Cardiac muscle cell (in vitro differentiated cells and primary cell): ENCODE results near the gene CYSLTR2. TPM values are rescaled to one million over a fixed set of nuclear protein-coding genes. Genes with fewer than 3 reads are reported as not detected.
A peak's percentile ranks its signal among the peaks of the same experiment; 100 is the strongest.
"Not testable (repeated sequence)": the region's sequence is repeated elsewhere in the genome, so short reads cannot be mapped to it uniquely, and the experiment has no call there.

ENCODE experiments used
- DNase-seq, 2 donors: peaks; one replicate each; pipeline versions ENCODE4 v3.0.0 to v3.0.0-alpha.2; 2010 to 2017; ENCODE audit warnings: low read depth in 1 of 2, low spot score in 1 of 2
- H3K27ac ChIP-seq: fragments of 200-600 bp; sonication (generic); 2 replicates; pipeline ENCODE4 v1.5.1; 2016
- H3K27me3 ChIP-seq: fragments of 200-600 bp; sonication (generic); 2 replicates; pipeline ENCODE4 v1.6.0; 2016; ENCODE audit warnings: control low read depth
- H3K36me3 ChIP-seq: fragments of 200-600 bp; sonication (generic); 2 replicates; pipeline ENCODE4 v1.5.1; 2016; ENCODE audit warnings: control low read depth
- H3K4me1 ChIP-seq: fragments of 200-600 bp; sonication (generic); 2 replicates; pipeline ENCODE4 v1.8.1; 2017; ENCODE audit warnings: low read depth, mild to moderate bottlenecking, mixed run types
- H3K4me3 ChIP-seq: fragments of 200-600 bp; sonication (generic); 2 replicates; pipeline ENCODE4 v1.5.1; 2016; ENCODE audit warnings: mild to moderate bottlenecking
- H3K9me3 ChIP-seq: fragments of 200-600 bp; sonication (generic); 2 replicates; pipeline ENCODE4 v1.5.1; 2017; ENCODE audit warnings: low read depth, mild to moderate bottlenecking, control low read depth
- polyA plus RNA-seq: library from polyadenylated mRNA; unstranded; fragments of >200 nt; fragmentation: Nextera tagmentation; extraction: Ambion mirVana; gene quantifications from 2 replicates; pipeline ENCODE4 v1.2.1, GENCODE V29; 2016
- total RNA-seq: library from RNA; depleted of rRNA; stranded (reverse); fragments of >200 nt; gene quantifications from 2 replicates; pipeline ENCODE4 v1.2.3, GENCODE V29; 2016
- TF ChIP-seq, protein P1 (sequence below): IDR thresholded peaks from 2 replicates; pipeline ENCODE4 v1.5.1; 2012; ENCODE audit warnings: low read depth, mild to moderate bottlenecking, low read length

CYSLTR2 gene
- total and polyA plus RNA-seq, 2 experiments from 2014 or later, result 0.30 to 0.48 TPM

DNA sequence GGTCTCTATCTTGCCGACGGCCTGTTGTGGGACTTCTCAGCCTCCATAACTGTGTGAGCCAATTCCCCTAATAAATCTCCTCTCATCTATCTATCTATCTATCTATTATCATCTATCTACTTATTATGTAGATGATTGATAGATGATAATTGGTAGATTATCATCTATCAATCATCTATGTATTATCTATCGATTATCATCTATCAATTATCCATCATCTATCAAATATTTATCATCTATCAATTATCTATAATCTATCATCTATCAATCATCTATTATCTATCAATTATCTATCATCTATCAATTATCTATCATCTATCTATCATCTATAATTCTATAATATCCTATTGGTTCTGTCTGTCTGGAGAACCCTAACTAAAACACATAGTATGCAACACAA, 33.5 kb downstream of the CYSLTR2 start:
- no peaks in the 10 kb centered on the region for H3K4me1 ChIP-seq
- no peaks in the 10 kb centered on the region for H3K9me3 ChIP-seq
- no peak overlapping the region for H3K27ac ChIP-seq
- H3K36me3 ChIP-seq, result no peaks in the 10 kb centered on the region
- no peak overlapping the region for H3K4me3 ChIP-seq
- no peak for DNase-seq
- H3K27me3 ChIP-seq, result no peaks in the 10 kb centered on the region
- TF ChIP-seq, protein P1, sequence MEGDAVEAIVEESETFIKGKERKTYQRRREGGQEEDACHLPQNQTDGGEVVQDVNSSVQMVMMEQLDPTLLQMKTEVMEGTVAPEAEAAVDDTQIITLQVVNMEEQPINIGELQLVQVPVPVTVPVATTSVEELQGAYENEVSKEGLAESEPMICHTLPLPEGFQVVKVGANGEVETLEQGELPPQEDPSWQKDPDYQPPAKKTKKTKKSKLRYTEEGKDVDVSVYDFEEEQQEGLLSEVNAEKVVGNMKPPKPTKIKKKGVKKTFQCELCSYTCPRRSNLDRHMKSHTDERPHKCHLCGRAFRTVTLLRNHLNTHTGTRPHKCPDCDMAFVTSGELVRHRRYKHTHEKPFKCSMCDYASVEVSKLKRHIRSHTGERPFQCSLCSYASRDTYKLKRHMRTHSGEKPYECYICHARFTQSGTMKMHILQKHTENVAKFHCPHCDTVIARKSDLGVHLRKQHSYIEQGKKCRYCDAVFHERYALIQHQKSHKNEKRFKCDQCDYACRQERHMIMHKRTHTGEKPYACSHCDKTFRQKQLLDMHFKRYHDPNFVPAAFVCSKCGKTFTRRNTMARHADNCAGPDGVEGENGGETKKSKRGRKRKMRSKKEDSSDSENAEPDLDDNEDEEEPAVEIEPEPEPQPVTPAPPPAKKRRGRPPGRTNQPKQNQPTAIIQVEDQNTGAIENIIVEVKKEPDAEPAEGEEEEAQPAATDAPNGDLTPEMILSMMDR, result no peak

DNA sequence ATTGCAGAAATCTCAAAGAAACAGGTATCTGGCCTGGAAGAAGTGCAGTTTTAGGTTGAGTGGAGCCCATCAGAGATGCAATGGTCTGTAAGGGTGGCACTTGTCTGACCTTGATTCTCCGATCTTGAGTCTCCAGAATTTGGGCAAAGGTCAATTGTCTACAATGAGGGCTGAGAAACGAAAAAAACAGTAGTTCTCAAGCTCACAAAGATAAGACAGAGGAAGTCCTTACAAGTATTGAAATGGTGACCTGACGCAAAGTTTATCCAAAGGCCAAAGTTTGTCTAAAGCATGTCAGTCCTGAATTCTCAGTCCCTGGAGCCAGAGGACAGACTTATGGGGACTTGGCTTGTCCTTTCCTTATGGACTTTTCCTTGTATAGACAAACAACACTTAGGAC, 40.3 kb downstream of the CYSLTR2 start:
- H3K27ac ChIP-seq, result no peak overlapping the region
- H3K27me3 ChIP-seq, result no peaks in the 10 kb centered on the region
- TF ChIP-seq, protein P1, result no peak
- no peaks in the 10 kb centered on the region for H3K36me3 ChIP-seq
- DNase-seq, result peak in 1 of 2 donors; percentile 1
- no peaks in the 10 kb centered on the region for H3K4me1 ChIP-seq
- no peaks in the 10 kb centered on the region for H3K9me3 ChIP-seq
- no peak overlapping the region for H3K4me3 ChIP-seq

DNA sequence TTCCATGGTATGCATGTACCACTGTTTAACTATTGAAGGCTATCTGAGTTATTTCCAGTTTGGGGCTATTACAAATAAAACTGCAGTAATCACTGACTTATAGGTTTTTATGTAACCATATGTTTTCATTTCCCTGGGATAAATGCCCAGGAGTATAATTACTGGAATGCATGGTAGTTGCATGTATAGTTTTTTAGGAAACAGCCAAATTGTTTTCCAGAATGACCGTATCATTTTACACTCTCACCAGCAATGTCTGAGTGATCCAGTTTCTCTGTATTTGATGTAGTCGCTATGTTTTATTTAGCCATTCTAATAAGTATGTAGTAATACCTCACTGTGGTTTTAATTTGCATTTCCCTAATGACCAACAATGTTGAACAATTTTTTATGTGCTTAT, 42.0 kb downstream of the CYSLTR2 start:
- H3K4me1 ChIP-seq, result no peaks in the 10 kb centered on the region
- H3K27ac ChIP-seq, result no peak overlapping the region
- TF ChIP-seq, protein P1, result no peak
- no peak overlapping the region for H3K4me3 ChIP-seq
- no peaks in the 10 kb centered on the region for H3K27me3 ChIP-seq
- H3K9me3 ChIP-seq, result no peaks in the 10 kb centered on the region
- no peak for DNase-seq
- H3K36me3 ChIP-seq, result no peaks in the 10 kb centered on the region

DNA sequence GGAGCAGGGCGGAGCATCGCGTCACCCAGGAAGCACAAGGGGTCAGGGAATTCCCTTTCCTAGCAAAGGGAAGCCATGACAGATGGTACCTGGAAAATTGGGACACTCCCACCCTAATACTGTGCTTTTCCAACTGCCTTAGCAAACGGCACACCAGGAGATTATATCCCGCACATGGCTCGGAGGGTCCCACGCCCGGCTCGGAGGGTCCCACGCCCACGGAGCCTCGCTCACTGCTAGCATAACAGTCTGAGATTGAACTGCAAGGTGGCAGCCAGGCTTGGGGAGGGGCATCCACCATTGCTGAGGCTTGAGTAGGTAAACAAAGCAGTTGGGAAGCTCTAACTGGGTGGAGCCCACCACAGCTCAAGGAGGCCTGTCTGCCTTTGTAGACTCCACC, 42.9 kb downstream of the CYSLTR2 start:
- not testable (repeated sequence) for H3K4me3 ChIP-seq, H3K36me3 ChIP-seq, H3K27ac ChIP-seq, DNase-seq, H3K27me3 ChIP-seq, H3K4me1 ChIP-seq, H3K9me3 ChIP-seq

DNA sequence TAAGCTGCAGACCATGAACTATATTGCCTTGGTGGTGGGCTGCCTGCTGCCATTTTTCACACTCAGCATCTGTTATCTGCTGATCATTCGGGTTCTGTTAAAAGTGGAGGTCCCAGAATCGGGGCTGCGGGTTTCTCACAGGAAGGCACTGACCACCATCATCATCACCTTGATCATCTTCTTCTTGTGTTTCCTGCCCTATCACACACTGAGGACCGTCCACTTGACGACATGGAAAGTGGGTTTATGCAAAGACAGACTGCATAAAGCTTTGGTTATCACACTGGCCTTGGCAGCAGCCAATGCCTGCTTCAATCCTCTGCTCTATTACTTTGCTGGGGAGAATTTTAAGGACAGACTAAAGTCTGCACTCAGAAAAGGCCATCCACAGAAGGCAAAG, 53.7 kb downstream of the CYSLTR2 start:
- Histone ChIP-seq H3K9me3 (no peaks in the 10 kb centered on the region), H3K27me3 (no peaks in the 10 kb centered on the region), H3K36me3 (no peaks in the 10 kb centered on the region), H3K27ac (no peak overlapping the region), H3K4me3 (no peak overlapping the region), H3K4me1 (no peaks in the 10 kb centered on the region)
- TF ChIP-seq, protein P1, result no peak
- no peak for DNase-seq

DNA sequence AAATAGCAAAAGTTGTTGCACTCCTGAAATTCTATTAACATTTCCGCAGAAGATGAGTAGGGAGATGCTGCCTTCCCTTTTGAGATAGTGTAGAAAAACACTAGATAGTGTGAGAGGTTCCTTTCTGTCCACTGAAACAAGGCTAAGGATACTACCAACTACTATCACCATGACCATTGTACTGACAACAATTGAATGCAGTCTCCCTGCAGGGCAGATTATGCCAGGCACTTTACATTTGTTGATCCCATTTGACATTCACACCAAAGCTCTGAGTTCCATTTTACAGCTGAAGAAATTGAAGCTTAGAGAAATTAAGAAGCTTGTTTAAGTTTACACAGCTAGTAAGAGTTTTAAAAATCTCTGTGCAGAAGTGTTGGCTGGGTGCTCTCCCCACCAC, 55.0 kb downstream of the CYSLTR2 start:
- H3K4me3 ChIP-seq, result no peak overlapping the region
- H3K36me3 ChIP-seq, result no peaks in the 10 kb centered on the region
- H3K27me3 ChIP-seq, result no peaks in the 10 kb centered on the region
- no peak overlapping the region for H3K27ac ChIP-seq
- no peaks in the 10 kb centered on the region for H3K9me3 ChIP-seq
- no peaks in the 10 kb centered on the region for H3K4me1 ChIP-seq
- DNase-seq, result no peak
- TF ChIP-seq, protein P1, result no peak
